Activated CD4-positive, alpha-beta T cell treated with anti-CD3 and anti-CD28 coated beads, Interleukin-2, amount 50 U/mL, for 48 hours (primary cell): ENCODE data around the gene ITIH5.
"Not testable (repeated sequence)": the region's sequence is repeated elsewhere in the genome, so short reads cannot be mapped to it uniquely, and the experiment has no call there.

Experiments
- DNase-seq, 2 experiments: peaks; one replicate each; pipeline ENCODE4 v3.0.0-alpha.2; 2020

ITIH5 gene

DNA sequence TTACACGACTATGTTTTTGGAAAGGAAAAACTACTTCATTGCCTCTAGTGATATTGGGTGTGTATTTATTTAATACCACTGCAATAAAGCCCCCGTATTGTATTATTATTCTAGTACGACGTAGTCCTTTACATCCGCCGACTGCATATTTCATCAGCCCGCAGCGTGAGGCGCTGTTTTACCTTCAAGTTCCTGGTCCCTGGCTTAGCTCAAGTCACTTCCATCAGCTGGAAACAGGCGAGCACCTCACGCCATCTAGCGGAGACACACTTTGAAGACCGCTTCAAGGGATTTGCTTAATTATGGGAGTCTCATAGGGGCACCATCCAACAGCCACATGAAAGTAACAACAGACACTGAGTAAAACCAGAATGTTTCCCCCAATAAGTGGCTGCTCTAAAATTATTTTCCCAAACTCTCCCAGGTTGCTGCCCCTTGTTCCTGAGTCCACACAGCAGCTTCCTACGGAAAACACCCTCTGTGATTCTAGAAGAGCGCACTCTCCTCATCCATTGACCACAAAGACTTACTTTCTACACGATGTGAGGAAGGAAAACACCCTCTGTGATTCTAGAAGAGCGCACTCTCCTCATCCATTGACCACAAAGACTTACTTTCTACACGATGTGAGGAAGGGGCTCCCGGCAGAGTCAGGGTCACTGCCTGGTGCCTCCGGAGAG, 20.6 kb upstream of the ITIH5 start:
- DNase-seq = peak; percentile 73 to 82

DNA sequence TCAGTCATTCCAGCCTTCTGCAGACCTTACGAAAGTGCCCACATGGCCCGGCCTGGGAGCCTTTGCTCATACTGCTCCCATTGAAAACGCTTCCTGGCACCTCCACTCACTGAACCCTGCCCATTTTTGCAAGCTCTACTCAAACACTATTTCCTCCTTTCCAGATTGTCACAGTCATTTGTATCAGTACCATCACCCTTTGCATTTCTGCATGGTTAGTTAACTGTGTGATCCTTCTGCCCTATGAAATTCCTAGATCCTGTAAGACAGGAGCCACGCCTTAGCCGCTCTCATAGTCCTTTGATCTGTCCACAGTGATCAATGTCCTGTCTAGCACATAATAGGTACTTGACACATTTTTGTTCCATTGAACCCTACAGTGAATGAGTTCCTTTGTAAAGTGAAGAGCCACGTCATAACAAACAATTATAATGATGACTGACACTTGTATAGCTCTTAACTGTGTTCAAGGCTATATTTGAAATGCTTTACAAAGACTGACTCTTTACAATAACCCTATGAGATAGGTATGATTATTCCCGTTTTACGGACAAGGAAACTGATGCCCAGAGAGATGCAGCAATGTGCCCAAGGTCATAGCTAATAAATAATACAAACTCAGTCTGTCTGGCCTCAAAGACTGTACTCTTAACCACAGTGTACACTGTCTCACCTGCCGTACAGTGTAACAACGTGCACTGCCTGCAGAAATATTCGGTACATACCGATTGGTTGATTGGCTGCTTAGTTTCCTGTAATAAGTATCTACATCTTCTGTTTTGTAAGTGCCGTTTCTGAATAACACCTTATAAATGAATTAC, 19.8 kb upstream of the ITIH5 start:
- DNase-seq = no peak

DNA sequence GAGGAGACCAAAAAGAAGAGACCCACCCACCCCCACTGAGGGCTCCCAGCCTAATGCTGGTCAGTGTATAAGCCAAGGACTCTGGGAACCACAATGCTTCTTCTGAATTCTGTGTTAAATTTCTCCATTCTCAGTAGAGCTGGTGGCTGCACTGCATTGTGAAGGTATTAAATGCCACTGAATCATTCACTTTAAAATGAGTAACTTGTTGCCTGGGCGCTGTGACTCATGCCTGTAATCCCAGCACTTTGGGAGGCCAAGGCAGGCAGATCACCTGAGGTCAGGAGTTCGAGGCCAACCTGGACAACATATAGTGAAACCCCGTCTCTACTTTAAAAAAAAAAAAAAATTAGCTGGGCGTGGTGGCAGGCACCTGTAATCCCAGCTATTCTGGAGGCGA, 13.3 kb upstream of the ITIH5 start:
- not testable (repeated sequence) for DNase-seq

DNA sequence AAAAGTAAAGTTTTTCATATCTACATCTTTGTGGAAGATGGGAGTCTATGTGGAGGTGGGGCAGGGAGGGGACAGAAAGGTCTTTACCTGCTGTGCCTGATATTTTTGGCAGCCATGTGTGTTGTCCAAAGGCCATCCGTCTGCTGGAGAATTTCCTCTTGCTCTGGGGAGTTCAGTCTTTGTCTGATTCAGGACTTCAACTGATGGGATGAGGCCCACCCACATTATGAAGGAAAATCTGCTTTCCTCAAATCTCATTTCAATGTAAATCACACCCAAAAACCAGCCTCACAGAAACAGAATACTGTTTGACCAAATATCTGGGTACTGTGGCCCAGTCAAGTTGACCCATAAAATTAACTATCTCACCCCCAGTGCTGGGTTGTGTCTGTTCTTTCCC, 12.5 kb upstream of the ITIH5 start:
- DNase-seq = no peak

DNA sequence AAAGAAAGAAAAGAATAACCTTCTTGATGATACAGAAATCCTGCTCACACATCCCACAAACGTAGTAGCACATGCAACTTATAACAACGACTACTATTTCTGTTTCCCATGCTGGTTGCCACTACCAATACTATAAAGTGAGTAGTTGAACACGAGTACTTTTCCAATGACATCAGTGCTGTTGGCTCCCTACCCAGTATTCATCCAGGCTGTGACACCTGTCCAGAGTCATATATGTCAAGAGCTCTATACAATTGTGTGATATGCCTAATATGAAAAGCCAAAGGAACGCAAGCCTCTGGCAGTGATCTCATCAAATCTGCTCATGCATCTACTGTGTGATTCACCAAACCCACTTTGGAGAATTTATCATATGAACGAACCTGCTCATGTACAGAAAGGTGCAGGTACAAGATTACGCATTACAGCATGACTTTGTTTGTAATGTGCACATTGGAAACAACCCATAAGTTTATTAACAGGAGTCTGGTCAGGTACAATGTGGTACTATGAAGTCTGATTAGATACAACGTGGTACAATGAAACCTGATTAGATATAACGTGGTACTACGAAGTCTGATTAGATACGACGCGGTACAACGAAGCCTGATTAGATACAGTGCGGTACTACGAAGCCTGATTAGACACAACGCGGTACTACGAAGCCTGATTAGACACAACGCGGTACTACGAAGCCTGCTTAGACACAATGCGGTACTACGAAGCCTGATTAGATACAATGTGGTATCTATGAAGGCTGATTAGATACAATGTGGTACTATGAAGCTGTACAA, 5.8 kb upstream of the ITIH5 start:
- DNase-seq = no peak

DNA sequence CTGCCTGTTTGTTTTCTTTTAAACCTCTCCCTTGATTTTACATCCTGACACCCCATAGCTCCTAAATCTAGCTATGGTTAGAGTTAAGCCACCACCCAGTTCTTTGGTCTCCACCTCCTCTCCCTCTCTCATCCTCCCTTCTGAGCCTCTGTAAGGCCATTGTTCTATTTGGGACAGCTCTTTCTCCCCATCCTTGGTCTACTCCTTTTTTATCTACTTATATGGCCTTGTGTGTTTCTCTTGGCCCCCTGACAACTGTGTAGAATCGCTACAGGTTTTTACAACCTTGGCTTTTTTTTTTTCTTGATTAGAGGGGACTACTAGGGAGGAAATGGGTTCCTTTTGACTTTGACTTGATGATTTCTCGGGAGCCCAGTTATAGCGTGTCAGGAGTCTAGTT, 3.4 kb upstream of the ITIH5 start:
- no peak for DNase-seq

DNA sequence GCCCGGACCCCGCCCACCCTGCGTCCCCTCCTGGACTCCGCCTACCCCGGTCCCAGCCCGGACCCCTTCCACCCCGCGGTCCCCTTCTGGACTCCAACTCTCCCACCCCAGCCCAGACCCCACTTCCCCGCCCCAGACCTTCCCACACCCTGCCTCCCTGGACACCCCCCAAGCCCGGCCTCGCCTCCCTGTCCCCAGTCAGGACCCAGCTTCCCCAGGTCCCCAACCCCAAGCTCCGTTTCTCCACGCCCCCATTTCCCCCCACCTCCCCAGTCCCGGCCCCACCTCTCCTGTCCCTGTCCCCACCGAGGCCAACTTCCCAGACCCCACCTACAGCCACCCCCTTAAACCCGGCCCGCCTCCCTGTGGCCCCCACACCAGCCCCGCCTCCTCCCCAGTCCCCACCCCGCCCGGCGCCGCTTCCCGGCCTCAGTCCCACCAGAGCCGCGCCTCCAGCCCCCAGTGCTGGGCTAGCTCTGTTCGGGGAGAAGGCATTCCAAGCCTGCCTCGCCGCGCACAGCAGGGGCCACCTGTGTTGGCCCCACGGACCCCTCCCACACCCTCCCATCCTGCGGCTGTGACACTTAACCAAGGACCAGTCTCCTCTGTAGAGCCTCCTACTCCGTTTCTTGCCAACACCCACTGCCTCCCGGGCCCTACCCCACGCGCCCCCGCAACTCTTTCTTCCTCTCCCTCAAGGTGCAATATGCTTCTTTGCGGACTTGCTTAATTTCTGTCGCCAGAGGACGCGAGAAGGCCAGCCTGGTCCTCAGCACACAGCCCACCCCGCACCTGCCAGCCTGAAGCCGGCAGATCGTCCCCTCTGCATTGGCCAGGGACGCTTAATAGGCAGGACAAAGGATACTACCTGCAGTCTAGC, 736 bp upstream of the ITIH5 start:
- no peak for DNase-seq

DNA sequence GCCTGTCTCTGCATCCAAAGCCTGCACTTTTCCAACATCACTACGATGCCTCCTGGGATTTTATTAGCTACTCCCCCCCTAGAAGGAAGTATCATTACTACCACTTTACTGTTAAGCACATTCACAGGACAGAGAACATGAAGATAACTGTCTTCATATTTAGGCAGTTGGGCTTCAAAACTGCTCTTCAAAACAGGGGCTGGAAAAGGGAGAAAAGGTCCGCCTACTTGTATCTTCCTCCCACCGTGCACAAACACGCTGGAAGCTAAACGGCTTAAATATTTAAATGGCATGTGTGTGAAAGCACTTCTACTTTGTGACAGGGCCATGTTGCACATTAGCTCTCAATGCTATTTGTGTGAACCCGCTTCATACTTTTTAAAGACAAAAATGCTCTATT, 999 bp downstream of the ITIH5 start:
- no peak for DNase-seq

DNA sequence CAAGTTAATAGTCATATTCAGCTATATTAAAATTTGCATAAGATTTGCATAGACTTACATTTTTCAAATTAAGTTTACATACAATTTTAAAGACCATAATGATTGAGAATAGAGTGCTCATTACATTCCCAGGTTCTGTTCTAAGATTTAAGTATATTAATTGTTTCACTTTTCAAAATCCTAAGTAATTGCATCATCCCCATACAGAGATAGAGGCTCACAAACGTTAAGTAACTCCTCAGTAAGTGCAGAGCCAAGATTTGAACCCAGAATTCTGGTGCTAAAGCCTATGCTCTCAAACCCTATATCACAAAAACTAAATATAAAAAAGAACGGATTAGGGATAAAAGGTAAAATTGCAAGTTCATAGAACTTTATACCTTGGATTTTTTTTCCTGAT, 2.1 kb downstream of the ITIH5 start:
- no peak for DNase-seq

DNA sequence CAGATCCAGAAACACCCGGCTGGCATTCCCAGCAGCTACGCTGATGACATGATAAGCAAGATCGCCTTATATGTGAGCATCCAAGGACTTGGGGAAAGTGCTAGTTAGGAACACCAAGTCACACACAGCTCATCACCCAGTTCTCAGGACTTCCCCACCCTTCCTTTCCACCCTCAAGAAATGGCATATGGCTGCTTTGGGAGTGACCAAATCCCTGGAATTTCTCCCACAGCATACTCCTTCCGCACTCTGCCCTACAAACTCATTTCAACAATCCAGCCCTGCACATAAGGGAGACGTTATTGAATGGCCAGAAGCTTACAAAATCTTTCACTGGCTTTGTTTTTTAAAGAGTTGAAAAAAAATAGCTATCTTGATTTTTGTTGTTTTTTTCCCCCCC, 4.2 kb downstream of the ITIH5 start:
- no peak for DNase-seq

DNA sequence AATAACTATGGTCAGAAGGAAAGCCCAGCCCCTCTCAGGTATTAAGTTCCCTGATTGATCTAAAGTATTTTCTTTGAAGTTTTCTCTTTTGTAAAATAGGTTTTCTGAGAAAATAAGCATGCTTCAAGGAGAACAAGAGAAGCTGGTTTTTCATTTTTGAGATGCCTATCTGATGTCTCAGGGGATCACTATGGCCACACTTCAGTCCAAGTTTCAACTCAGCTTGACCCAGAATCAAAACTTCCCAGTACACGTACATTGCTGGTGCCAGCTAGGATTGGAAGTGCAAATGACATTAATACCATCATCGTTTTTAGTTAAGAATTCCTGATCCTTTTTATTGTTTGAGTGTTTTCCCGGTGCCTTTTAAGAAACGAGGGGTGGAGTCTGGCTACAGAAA, 7.2 kb downstream of the ITIH5 start:
- DNase-seq = no peak

DNA sequence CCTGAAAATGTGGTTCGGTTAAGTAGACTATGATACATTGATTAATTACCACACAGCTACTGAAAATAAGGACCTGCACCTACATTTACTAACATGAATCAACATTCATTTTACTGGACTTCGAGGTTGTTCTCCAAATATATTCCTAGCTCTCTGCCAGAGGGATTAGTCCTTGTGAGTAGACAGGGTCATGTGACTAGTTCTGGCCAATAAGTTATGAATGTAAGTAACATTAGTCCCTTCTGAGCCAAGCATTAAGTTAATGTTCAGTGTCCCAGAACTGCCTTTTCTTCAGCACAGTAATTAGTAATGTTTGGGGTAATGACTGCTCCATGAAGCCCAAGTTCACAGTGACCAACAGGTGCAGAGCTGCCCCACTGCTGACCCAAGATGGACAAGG, 9.2 kb downstream of the ITIH5 start:
- no peak for DNase-seq

DNA sequence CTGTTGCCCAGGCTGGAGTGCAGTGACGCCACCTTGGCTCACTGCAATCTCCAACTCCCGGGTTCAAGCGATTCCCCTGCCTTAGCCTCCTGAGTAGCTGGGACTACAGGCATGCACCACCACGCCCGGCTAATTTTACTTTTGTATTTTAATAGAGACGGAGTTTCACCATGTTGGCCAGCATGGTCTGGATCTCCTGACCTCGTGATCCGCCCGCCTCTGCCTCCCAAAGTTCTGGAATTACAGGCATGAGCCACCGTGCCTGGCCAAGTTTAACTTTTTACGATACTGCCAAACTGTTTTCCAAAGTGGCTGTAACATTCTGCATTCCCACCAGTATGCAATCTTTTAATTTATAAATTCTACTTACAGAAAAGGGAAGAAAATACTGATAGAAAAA, 9.7 kb downstream of the ITIH5 start:
- DNase-seq = not testable (repeated sequence)

DNA sequence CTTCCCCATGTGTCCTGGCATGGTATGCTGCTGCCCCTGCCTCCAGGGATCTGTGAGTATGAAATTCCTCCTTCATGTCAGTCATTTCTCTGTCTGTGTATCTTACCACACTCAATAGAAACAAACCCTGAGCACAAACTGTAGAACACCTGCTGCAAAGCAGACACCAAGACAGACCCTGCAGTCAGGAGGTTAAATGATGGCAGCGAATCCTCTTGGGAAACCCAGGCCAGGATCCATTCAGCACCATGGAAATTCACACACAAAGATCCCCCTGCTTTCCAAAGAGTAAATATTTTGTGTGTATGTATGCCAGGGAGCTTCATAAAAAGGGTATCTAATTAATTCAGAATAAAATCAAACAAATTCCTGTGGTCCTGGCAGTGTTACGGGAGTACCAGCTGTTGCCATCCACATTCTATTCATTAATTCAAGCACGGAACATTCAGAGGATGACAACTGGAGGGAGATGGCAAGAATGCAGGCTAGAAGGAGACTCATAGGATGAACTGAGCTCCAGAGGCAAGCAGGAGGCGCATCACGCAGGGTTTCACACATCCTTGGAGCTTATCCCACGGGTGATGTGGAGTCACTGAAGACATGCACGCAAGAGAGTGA, 14.8 kb downstream of the ITIH5 start:
- no peak for DNase-seq

DNA sequence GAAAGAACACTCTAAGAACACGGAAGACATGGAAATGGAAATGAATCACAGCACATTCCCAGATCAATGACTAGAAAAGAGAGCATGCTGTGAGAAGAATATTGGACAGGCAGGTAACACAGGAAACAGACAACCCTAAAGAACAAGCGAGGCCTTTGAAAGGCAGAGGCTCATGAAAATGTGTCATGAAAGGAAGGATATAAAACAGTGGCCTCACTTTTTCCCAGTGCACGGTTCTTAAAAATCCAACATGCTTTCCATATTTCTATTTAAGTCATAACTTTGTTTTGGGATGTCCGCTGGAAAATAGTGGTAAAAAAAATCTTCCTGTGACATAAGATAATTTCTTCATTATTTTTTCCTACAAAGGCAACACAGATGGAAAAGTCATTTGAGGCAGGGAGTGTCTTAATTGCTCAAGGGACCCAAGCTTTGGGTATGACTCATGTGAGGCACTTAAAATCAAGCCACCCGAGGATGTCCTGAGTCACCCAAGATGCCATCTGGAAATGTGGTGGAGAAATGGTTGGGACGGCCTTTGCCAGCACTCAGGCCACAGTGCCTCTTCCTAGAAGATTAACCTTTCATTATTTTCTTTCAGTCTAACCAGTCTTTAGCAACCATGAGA, 17.0 kb downstream of the ITIH5 start:
- no peak for DNase-seq

DNA sequence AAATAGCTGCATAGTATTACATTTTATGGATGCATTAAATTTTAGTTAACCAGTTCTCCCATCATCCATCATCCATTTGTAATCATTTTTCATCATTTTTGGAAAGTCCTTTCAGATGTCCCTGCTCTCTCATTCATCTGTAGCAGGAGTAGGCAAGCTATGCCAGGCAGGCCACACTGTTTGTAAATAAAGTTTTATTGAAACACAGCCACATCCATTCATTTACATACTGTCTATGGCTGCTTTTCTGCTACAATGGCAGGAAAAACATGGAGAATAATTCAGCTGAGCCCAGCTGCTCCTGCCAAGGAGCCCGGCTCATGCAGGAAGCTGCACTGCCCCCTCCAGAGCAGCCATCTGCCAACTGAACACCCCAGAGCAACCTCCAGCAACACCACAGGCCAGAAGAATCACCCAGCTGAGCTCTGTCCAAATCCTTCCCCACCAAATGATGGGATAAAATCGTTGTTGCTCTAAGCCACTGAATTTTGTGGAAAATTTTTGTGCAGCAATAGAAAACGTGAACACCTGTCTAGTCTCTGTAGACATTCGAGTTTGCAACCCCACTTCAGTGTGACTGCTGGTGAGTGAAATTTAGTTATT, 19.6 kb downstream of the ITIH5 start:
- no peak for DNase-seq

DNA sequence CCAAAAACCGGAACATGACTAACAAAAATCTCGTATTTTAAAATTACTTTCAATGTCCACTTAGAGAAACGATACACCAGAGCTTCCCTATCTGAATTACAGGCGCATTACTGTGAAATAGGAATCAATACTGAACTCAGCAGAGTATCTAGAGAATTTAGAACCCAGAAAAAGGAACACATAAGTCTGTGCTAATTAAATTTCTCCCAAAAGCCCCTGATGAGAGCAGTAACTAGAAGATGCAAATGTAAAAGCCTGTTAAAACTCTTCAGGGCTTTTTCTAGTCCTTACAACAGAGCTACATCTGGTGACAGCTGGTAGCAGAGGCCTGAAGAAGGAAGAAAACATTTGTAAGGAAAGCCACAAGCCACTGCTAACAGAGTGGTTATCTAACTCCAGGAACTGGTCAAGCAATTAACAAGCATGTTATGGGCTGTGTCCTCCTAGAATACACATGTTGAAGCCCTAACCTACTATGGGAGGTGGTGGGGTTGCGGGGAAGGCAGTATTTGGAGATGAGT, 24.2 kb downstream of the ITIH5 start:
- DNase-seq = no peak

DNA sequence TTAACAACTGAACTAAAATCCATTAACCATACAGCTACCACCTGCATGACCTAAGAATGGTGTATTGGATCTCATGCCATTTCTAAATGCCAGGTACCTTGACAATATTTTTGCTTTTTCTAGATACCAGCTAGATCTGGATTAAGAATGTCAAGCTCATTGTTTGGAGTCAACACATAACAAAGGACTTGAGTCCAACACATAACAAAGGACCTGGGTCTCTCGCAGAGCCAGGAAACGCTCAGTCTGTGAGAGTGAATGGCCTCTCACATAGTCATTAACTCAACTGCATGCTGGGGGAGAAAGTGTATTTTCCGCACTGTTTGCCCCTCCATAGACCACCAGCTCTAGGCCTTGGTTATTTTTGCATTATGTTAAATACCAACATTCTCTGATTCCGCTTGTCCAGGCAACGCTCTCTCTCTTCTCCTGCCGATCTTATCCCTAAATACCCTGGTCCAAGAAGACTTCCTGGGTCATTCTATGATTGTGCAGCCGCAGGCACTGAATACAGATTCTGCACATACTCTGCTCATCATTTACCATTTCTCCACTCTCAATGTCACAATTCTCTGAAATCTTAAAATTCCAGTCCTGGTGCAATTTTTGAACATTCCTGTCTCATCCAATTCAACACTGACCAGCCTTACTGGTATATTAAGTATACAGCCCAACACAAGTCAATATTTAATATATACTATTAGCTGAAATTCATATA, 31.2 kb downstream of the ITIH5 start:
- DNase-seq = no peak

DNA sequence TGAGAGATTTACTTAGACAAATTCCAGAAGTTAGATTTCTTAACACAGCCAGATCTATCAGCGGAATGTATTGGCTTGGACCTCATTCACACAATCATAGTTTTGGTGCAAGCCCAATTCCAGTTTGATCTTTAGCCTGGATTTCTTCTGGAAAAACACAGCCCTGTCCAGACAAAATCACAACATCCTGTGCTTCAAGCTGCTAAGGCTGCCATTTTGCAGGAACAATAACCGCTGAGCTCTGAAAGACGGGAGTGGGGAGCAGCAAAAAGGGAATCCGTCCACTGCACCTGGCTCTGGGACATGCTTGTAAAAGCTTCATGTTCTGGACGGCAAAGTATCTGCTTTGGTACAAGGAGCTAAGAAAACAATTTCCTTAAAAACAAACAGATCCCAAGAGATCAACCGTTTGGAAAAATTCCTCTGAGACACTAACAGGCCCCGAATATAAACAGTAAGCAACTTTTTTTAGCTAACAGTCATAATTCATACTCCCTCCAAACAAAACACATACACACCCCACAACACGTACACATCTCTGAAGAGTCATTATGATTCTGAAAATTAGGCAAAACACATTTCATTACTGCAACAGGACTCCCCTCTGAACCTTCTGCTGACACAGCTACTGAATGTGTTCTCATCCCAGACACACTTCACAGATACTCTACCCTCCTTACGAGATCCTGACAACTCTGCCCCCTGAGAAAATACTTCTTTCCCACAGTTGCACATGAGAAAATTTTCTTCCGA, 32.4 kb downstream of the ITIH5 start:
- no peak for DNase-seq

DNA sequence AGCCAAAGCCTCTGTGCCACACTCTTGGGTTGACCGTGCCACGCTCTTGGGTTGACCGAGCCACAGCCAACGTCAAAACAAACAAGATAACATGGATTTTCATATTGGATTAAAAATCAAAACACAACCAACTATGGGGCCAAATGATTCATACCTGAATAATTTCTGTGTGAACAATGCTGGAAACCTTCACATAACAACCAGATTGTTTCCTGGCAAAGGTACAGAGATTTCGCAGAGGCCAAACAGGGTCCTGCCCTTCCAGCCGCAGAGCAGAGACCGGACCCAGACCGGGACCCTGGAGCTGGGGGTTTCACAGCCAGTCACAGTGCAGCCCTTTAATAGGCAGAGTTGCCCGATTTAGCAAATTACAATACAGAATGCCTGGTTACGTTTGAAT, 40.5 kb downstream of the ITIH5 start:
- no peak for DNase-seq
